Activated effector memory CD4-positive, alpha-beta T cell treated with Interleukin-2 at 50 U/mL for 16 hours (primary cell): ENCODE results near the gene ANO2.

Experiments
- DNase-seq: peaks from one replicate; pipeline ENCODE4 v3.0.0-alpha.2; 2020

Gene ANO2

DNA sequence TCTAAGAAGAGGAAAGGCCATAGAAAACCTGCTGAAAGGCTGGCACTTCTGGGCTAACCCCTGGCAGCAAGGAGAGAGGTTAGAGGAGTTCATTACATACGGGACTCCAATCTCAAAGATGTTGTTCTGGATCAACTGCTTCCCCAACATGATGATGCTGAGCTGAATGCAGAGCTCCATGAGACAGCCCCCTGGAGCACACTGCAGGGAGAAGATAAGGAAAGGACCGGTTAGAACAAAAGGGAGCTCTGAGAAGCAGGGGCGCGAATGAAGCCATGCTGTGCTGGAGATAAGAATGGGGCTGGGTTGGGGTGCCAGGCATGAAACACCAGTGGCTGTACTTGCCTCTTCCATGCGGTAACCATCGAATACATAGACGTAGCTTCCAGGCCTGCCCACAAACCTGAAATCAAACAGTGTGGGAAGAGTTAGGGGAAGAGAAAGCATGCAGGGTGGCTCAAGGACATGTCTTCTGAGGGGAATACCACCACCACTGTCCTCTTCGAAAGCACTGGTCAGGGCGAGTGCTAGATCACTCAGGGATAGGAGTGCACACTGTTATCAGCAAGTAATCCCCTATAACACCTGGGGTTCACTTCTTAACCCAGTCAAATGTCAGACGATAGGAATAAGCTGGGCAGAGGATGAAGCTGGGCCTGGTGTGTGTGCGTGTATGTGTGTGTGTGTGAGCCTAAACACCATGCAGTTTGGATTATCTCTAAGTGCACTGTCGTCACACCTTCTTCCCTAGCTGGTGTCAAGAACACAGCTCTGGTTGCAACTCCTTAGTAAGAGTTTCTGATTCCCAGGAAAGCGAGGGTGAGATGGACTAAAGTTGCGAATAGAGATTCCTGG is 332.3 kb downstream of the ANO2 start:
- no peak for DNase-seq

DNA sequence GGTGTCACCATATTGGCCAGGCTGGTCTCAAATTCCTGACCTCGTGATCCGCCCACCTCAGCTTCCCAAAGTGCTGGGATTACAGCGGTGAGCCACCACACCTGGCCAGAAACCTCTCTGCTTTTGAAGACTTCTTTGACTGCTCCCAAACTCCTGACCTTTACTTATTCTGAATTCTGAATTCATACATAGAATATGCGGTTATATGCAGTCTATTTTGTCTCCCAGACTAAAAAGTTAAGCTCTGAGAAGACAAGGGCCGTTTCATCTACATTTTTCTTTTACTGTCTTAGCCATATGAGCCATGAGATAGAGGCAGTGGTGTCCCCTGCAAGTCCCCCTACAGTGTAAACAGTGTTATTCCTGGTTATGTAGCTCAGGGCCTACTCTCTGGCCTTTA is 333.9 kb downstream of the ANO2 start:
- no peak for DNase-seq

DNA sequence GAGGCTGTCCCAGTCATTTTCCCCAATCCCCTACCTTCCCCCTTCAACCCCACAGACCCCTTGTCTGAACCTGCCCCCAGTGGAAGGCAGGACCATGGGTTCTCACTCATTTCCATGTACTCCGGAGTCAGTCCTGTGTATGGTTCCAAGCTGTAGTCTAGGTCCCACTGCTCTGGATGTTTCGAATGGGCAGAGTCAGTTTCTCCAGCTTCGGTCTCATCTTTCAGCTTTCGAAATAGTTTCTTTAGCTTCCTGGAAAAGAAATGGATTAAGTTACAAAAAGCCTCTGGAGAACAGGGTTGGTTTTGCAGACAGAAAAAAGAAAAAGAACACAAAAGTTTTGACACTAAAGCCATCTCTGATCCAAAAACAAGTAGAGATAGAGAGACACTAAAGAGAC is 345.7 kb downstream of the ANO2 start:
- DNase-seq, result no peak

DNA sequence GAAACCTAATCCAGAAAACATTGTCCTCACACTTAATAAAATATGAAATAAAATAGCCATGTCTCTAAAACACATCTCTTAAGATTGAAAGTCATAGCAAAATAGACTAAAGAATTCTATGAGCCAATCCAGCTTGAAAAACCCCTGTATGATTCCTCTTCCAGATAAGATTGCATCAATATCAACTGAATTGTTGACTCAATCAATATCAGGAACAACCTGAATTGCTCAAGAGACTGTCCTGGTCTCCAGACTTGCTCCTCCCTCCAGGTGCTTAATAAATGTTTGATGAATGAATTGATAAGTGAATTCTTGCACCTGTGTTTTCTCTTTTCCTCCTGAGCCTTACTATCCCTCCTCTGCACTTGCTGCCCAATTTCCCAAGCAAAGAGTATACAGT is 351.1 kb downstream of the ANO2 start:
- DNase-seq, result no peak

DNA sequence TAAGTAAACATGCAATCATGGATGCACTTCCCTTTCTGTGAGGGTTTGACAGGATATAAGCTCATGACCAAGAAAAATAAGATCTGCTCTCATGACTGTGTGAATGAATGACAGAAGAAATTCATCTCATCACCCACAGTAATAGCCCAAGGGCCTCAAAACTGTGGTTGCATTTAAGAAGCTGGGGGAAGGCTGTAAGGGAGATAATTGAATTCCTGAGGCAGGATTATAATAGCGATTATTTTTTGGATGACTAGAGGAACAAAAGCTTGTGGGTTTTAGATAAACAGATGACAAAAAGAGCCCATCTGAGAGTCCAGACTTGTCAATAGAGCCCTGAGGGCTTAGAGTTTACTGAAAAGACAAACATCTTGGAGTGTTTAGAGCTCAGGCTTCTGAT is 352.0 kb downstream of the ANO2 start:
- no peak for DNase-seq

DNA sequence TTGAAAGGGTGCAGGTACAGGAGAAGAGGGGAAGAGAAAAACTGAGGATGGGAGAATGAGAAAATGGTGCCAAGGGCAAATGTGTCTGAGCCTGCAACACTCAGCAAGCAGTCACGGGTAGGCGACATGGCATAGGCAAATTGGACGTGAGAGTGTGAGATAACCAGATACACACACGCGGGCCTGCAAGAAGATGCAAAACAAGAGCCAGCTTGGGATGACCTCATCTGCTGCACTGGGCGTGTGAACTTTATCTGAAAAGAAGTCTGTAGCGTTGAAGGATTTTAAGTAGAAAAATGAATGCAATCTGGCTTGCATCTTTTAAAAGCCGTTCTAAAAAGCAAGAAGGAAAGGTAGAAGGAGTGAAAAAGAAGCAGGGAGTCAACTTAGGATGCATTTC is 352.7 kb downstream of the ANO2 start:
- DNase-seq, result no peak

DNA sequence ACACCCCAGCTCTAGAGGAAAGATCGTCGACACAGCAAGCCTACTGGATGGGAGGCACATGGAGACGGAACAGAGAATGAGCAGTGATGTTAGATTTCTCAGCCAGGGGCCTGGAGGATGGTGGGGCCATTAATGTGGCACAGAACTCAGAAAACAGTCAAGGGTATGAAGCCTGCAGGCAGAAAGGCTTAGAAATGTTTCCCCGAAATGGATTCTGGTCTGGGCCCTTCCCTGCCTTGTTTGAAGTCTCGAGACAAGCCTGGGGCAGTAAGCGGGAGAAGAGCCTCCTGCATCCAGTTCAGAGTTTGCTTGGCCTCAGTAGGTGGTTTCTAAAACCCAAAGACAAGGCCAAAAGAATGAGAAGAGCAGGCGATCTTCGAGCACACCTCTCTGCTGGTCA is 354.7 kb downstream of the ANO2 start:
- no peak for DNase-seq

DNA sequence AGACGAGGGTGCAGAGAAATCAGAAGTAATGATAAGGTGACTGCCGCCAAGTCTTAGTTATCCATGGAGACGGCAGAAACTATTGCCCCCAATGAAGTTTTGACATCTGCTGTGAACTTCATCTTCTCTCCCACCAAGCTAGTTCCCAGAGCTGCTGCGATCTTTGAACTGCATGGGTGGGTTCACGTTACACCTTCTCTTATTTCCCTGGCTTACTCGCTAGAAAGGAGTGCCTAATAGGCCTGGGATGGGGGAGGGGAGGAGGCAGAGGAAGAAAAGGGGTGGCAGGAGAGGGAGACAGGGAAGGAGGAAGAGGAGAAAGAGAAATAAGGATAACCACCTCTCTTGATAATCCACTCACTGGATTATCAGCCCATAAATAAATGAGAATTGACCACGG is 356.0 kb downstream of the ANO2 start:
- no peak for DNase-seq

DNA sequence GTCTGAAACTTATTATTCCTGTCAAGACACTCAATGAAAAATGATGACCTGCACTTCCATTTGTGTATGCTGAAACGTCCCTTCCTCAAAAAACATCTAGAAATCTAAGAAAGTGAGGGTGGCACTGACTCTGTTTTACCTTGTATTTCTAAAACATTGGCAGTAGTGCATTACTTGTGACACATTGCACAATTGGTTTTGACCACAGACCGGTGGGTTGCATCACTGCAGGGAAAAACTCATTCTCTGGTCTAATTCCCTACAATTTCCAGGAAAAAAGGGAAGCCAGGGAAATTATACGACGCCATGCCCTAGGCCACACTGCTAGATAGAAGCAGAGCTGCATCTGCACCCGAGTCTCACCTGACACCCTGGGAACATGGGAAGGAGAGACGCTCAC is 356.5 kb downstream of the ANO2 start:
- DNase-seq, result no peak

DNA sequence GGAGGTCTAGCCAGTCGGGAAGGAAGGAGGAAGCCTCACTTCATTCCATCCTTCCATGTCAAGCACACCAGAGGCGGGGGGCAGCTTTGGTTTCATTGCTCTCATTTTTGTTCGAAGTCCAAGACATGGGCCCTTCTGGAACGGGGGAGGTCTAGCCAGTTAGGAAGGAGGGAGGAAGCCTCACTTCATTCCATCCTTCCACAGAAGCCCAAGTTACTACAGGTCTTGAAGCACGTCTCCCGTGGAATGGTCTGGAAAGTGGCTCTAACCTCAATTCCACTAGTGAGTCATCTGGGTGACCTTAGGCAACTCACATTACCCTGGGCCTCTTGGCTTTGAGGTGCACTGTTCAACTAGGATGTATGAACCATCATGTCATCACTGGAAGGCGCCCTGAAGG is 356.9 kb downstream of the ANO2 start:
- DNase-seq, result no peak

DNA sequence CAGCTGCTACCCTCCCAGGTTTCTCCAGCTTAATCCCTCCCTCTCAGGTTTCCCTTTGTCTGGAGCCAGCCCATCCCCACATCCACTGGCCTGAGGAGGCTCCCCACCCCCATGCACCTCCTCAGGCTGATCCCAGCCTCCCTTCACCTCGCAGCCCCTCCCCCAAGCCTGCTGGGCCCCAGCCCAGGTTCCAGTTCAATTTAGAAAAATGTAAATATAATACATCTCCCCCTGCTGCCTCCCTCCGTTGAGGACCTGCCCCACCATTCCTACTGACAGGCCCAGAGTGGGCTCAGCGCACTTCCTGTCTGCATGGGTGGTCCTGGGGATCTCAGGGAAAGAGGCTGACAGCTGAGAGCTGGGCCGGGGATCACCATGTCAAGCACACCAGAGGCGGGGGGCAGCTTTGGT is 357.3 kb downstream of the ANO2 start:
- DNase-seq, result no peak

DNA sequence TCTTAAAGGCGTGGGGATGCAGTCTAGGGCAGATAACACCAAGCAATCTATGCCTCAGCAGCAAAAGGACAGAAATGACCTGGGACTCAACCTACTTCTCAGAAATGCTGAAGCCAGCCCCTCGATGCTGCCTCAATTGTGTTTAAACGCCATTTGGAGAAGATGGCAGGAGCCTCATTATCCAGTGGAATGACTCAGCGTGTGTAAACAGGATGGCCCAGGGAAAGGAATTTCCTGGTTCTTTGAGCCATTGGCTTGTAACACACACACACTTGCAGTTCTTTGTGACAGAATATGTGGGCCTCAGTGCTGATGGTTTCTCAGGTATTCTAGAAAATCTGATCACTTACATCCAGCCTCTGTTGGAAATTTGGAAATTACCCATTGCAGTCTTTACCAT is 358.9 kb downstream of the ANO2 start:
- no peak for DNase-seq

DNA sequence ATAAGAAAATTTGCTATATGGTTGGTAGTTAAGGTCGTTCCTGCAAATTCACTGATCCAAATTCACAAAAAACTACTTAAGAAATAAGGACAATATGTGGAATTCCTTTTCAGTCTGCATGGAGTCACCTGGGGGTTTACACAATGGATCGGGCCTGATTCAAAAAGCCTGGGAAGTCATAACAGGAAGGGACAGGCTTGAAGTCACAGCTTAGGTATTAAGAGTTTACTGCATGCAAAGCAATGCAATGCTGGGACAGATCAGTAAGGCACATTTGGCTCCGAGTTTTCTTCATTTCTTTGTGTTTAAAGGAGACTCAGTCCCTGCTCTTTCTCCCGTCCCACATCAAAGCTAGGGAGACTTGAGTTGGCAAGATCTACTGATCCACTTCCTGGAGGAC is 359.9 kb downstream of the ANO2 start:
- no peak for DNase-seq

DNA sequence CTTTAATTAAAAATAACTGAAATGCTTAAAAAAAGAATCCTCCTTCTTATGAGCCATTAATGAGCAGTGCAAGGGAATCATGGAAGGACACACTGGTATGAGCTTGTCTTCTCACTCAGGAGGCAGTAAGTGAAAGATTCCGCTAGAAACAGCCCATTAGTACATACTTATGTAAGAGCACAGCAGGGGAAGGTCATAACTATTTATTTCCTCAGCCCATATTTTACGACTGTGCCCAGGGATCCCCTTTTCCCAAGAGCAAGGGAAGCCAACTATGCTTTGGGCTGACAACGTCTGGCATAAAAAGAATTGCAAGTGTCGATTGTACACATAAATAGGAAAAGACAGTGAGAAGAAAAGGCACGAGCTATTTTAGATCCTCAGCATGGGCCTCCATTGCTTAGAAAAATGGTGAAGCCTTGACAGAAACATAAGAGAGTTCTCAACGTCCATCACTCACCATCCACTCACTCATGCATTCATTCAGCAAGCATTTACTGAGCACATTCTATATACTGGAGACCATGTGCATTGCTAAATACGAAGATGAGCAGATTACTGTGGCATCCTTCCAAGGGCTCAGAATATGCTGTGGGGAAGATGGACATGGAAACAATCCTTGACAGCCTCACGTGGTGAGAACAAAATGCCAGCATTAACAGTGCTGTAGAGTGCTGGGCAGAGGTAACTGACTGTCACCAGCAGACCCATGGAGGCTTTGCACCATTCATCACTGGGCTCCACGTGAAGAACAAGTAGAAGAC is 360.5 kb downstream of the ANO2 start:
- no peak for DNase-seq

DNA sequence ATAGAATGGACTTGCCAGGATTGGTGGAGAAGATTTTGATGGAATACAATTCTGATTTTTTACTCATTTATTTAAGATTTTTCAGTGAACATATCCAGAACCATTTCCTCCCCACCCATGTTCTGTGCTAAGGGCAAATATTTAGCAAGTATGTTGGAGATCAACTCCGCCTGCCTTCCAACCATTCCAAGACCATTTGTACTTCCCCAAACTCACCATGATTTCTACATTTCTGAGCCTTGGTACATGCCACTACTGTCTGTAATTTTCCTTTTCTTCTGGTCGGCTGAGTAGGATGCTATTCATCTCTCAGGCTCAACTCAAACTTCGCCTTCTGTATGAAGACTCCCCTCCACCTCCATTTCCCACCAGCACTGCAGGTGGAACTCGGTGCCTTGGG is 362.5 kb downstream of the ANO2 start:
- no peak for DNase-seq

DNA sequence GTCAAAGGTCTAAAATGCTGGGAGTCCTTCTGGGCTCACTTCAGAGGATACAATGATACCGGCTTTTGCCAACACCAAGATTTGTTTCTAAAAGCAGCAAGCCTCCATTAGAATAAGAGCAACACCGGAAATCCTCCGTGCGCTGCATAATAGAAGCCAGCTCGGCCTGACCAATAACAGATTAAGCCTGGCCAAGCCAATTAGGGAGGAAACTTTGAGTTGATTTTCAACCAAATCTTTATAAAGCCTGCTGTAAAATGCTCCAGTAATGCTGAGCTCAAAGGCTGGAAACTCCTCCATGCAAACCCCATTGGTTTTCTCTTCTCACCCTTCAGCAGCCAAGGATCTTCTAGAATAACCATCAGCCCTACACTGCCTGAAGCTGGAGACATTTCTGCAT is 363.0 kb downstream of the ANO2 start:
- DNase-seq, result no peak

DNA sequence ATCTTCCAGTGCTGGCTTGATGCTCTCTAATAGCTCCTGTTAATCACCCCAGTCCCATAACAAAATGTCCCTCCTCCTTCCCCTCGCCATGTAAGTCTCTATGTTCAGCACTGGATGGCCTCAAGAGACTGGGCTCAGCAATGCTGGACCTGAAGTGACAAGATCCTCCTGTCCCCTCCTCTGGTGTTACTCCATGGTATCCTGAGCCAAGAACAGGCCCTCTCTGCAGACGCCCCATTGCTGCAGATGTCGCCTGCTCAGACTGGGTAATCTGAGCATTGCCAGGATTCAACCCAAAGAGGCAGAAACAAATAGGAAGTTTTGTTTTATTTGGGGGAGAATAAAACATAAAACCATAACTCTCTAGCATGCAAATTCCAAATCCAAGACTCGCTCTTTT is 363.4 kb downstream of the ANO2 start:
- DNase-seq, result no peak

DNA sequence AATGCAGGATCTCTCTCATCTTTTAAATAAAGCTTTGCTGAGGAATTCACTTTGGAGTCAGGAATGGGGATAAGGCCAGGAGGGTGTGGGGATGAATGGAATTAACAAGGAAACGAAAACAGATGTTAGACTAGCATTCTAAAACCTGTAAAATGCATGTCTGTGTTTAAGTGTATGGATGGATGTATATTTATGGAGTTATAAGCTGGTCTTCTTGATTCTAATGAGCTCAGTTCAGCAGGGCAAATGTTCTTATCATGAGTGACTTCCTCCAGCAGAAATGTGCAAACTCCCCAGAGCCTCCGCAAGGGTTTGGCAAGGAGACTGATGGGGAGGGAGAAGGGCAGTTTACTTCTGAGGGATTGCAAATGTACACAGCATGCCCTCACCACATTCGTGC is 364.0 kb downstream of the ANO2 start:
- no peak for DNase-seq

DNA sequence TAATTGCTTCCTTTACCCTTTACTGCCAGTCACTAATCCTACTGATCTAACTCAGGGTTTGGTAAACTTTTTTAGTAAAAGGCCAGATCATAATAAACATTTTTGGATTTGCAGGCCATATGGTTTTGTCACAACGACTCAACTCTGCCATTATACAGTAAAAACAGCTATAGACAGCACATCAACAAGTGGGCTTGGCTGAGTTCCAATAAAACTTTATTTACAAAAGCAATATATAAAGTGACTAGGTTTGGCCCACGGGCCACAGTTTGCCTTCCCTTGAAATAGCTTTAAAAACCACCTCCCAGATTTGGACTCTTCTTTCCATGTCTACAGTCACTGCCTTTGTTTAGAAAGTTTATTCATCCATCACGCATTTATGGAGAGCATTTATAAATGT is 366.3 kb downstream of the ANO2 start:
- DNase-seq, result no peak

DNA sequence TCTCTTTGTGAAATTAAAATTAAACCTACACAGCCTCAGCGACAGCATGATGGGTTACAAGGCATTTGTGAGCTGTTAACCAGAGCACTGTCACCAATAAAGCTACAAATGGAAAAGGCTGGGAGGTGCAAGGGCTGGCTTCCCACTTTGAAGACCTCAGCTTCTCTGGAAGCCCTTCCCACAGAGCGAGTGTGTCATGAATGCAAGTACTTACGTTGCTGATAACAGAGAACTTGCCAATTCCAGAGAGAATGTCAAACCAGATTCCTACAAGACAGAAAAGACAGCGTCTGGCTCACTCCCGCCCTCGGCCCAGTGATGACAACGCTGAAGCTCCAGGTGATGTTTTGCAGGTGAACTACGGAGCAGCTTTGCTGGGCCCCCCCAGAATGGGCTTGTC is 367.3 kb downstream of the ANO2 start:
- DNase-seq, result no peak

DNA sequence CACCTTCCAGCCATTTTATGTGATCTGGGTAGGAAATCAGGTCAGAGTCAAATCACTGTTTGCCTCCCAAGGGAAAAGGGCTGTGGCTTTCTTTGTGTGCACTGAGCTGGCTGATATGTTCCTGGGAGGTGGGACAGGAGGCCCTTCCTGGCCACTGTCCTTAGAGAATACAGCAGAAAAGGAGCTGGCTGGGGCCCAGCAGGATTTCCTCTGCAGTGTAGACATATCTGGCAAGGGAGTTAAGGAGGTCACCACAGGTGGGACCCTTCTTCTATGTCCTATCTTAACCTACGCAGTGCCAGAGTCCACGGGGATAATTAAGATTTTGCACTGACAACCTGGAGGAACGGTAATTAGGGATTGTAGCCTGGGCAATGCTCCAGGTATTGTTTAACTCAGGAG is 367.8 kb downstream of the ANO2 start:
- DNase-seq, result no peak

DNA sequence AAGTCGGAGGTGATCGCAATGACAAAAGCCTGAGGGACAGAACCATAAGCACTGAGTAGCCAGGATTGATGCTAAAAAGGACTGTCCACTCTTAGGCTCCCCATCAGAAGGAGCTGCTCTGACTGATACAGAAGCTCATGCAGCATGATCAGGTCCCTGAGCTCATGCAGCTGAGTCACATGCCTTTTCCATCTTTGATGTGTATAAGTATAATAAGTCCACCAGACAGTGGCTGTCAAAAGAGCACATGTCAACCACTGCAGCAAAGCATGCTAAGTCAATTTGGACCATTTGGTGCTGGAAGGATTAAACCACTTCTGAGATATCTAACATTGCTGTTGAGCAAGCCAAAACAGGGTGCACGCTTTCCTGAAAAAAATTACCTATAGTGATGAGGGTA is 369.1 kb downstream of the ANO2 start:
- DNase-seq, result no peak

DNA sequence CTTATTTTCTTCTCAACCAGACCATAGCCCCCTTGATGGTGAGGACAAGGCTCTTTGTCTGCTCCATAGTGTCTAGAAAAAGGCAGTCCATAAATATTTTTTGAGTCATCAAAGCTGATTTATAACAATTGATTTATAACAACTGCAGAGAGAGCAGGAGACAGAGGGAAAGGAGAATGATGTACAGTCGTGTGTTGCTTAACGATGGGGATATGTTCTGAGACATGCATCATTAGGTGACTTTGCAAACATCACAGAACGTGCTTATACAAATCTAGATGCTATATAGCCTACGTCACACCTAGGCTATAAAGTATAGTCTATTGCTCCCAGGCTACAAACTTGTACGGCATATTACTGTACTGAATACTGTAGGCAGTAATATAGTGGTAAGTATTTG is 369.8 kb downstream of the ANO2 start:
- no peak for DNase-seq

DNA sequence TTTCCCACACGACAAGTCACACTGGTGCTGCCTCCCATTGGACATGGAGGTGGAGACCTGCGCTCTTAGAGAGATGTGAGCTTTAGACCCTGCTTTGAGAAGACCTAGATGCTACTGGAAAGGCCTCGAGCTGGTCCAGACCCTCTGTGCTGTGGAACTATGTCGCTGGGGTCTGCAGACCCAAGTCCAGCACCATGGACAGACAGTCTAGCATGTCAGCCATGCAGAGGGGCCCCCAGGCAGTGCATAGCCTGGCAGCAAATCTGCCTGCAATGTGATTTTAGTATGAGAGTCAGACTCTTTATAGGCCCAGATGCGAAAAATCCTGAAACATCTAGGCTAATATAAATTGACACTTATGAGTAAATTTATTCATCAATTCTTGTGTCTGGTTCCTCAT is 371.7 kb downstream of the ANO2 start:
- no peak for DNase-seq

DNA sequence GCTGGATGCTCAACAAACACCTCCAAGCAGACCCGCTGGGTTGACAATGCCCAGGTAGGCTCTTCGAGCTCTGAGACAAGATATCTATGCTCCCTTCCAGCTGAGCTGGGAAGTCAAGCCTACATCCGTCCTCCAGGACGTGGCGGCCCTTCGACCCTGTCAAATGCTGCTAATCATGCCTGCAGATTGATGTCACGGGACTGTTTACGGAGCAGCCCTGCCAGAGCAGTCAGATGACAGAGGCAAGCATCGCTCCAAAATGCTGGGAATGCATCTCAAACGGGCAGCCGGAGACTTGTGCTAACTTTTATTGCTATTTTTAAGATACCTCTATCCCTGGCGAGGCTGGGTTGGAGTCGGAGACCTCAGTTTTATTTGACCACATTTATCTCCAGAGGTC is 373.9 kb downstream of the ANO2 start:
- no peak for DNase-seq
